GM12865 (cell line): ENCODE measurements around the gene TSPYL4.

Experiments used
- DNase-seq: peaks from one replicate; pipeline ENCODE4 v3.0.0; 2010; ENCODE audit warnings: low read depth
- H3K4me3 ChIP-seq: 2 replicates; pipeline ENCODE4 v1.5.1; 2011; ENCODE audit warnings: mild to moderate bottlenecking, low read depth, low read length, control low read depth
- CTCF ChIP-seq: IDR thresholded peaks from 2 replicates; pipeline ENCODE4 v1.5.1; 2011; ENCODE audit warnings: low read length, control low read depth, low read depth, inconsistent platforms; ENCODE audit not compliant: insufficient read depth; ENCODE audit errors: missing control alignments

Gene TSPYL4

DNA sequence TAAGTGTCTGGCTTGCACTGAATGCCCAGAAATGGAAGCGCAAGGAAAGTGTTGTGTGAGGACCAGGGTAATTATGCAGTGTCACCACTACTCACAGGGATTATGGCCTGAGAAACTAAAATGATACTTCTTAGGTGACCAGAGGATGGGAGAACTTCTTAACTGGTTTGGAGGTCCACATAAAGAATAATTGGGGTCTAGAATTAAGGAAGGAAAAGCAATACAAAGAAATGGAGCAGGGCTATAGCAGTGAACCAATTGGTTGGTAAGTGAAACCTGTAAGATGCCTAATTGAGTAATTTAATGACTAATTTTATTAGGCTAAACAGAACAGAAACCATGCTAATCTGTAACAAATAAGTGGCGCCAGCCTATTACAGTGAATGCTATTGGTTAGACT is 5.3 kb downstream of the TSPYL4 start:
- no peak overlapping the region for H3K4me3 ChIP-seq
- no peak for TF ChIP-seq CTCF
- DNase-seq = no peak

- H3K4me3 ChIP-seq = no peak overlapping the region
- no peak for TF ChIP-seq CTCF
- no peak for DNase-seq
Observed at GRCh38 chr6:116247285-116247684, 6.6 kb downstream of the TSPYL4 start.

- TF ChIP-seq CTCF = no peak
- no peak overlapping the region for H3K4me3 ChIP-seq
- no peak for DNase-seq
Observed at GRCh38 chr6:116246089-116246488, 7.8 kb downstream of the TSPYL4 start.

GRCh38 chr6:116244284-116244683 is 9.6 kb downstream of the TSPYL4 start:
- H3K4me3 ChIP-seq = no peak overlapping the region
- no peak for DNase-seq
- TF ChIP-seq CTCF = no peak

DNA sequence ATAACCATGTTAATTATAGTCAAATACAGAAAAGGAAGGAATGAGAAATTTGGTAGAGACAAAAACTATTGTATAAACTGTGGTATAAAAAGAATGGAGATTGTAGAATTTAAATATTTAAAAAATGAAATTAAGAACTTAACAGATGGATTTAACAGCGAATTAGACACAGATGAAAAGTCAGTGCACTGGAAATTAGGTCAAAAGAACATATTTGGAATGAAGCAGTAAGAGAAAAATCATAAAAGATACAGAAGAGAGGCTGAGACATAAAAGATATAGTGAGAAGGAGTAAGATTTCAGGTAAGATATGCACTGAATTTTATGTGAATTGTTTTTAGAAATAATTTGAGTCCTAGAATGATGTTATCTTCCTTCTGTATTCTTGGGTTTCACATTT is 14.0 kb downstream of the TSPYL4 start:
- H3K4me3 ChIP-seq = no peak overlapping the region
- no peak for DNase-seq
- TF ChIP-seq CTCF = no peak

- DNase-seq = no peak
- no peak for TF ChIP-seq CTCF
- H3K4me3 ChIP-seq = no peak overlapping the region
Observed at GRCh38 chr6:116239256-116239655, 14.6 kb downstream of the TSPYL4 start.

DNA sequence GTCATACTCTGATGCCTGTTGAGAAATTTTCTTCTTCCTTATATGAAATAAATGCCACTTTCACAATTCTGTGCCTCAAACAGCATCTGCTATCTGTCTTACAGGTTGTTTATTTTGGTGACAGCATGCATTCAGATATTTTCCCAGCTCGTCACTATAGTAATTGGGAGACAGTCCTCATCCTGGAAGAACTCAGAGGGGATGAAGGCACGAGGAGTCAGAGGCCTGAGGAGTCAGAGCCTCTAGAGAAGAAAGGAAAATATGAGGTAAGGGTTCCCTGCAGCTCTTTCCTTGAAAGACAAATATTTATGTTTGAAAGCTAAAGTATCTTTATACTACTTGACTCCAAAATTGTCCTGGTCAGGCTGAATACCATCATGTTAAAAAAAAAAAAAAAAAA is 15.8 kb downstream of the TSPYL4 start:
- no peak overlapping the region for H3K4me3 ChIP-seq
- TF ChIP-seq CTCF = no peak
- no peak for DNase-seq
